GM15510 (cell line): ENCODE results near the gene XKR7.

Source experiments
- POLR2A ChIP-seq: IDR thresholded peaks from 3 replicates; pipeline ENCODE4 v1.6.1; 2011; ENCODE audit warnings: borderline replicate concordance; ENCODE audit not compliant: insufficient read length; ENCODE audit errors: extremely low read depth

XKR7 gene

DNA sequence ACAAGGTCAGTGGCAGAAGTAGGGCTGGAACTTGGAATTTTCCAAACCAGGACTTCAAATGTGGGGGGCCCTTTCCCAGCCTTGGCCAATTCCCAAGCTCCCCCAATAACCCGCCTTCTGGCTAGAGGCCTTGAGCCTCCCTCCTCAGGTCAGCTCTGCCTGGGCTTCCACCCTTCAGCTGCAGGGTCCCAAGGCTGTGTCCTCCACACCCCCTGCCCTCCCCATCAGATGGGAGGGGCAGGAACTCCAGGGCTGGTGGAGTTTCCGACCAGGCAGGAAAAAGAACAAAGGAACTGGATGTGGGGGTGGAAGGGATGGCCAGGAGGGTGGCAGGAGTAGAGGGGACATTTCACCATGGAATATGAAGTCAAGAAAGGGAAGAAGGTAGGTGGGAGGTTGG is 42.1 kb downstream of the XKR7 start, which contains the start of gene CCM2L:
CCM2L (plus strand) TSS at position 338 of the 400 bp plus-strand sequence; CDS start at position 355, 17 bp downstream.
- no peak for TF ChIP-seq POLR2A

DNA sequence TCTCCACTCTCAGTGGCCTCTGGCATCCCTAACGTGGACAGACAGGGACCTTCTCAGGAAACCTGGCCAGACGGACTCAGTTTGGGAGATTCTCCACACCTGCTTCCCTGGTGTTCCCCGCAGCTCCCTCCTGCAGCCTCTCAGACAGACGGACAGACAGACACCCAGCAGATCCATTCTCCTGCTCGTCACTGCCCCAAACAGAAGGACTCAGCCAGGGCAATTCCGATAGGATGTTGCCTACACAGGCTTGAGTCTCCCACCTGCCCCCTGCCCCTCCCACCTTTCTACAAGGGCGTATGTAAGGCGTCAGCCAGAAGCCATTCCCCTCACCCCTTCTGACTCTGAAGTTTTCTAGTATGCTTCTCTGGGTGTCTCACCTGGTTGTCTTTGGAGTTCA is 42.7 kb downstream of the XKR7 start:
- TF ChIP-seq POLR2A, result no peak

DNA sequence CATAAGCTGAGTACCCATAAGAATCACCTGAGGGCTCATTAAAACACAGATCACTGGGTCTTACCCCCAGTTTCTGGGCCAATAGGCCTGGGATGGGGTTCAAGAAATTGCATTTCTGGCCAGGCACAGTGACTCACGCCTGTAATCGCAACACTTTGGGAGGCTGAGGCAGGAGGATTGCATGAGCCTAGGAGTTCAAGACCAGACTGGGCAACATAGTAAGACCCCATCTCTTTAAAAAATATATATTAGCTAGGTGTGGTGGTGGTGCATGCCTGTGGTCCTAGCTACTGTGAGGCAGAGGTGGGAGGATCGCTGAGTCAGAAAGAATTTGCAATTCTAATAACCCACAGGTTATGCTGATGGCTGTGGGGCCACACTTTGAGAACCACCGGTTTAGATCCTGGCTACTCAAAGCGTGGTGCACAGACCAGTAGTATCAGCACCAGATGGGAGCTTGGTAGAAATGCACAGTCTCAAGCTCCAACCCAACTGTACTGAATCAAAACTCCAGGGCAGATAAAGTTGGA is 44.3 kb downstream of the XKR7 start:
- no peak for TF ChIP-seq POLR2A

DNA sequence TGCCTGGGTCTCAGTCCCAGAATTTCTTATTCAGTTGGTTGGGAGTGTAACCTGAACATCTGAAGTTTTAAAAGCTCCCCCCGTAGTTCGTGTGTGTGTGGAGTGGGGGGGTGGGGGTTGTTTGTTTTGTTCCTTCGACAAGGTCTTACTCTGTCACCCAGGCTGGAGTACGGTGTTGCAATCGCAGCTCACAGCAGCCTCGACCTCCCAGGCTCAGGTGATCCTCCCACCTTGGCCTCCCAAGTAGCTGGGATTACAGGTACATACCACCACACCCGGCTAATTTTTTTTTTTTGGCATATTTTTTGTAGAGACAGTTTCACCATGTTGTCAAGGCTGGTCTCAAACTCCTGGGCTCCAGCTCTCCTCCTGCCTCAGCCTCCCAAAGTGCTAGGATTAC is 45.4 kb downstream of the XKR7 start:
- TF ChIP-seq POLR2A, result no peak

DNA sequence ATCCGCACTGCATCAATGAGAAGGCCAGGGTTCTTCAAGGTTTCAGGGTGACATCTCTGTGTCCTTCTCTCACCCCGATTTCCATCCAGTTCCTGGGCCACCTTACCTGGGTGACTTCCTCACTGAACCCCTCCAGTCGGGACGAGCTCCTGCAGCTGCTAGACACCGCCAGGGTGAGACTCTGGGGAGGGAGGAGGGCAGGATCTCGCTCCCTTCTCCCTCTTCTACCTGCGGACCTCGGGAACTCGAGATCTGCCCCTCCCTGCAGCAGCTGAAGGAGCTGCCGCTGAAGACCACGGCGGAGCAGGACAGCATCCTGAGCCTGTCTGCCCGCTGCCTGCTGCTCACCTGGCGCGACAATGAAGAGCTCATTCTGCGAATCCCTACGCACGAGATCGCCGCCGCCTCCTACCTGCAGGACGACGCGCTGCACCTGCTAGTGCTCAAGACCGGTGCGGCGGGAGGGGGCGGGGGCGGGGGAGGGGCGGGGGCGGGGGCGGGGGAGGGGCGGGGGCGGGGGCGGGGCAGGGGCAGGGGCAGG is 49.8 kb downstream of the XKR7 start:
- TF ChIP-seq POLR2A, result no peak

DNA sequence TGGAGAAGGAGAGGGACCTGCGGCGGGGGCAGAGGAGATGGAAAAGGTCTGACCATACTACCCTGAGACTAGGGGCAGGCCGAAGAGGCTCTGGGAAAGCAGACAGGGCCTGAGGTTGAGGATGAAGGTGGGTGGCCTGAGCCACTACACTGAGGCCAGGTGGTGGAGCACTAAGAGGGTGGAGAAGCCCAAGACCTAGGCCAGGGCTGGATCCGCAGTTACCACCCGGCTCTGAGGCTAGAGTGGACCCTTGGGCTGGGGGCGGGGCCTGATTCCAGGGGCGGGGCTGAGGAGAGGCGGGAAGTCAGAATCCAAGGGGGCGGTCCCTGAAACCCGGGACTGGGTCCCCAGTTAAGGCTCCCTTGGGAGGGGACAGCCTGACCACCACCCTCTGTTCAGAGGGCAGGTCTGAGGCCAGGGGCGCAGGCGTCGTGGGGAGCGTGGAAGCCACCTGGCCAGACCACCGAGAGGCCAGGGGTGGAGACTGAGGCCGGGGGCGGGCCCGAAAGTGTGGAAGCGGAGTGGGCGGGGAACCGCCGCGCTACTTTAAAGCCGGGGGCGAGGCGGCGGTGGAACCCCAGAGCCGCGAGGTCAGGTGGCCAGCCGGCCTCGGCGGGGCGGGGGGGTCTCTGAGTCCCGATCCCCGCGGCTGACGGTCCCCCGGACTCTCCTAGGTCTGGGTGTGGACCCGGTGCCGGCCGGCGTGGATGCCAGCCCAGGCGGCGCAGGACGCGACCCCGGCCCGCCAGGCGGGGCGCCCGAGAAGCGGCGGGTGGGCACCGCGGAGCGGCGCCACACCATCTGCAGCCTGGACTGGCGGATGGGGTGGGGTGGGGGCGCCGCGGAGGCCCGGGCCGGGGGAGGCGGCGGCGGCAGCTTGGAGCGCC is 50.6 kb downstream of the XKR7 start:
- TF ChIP-seq POLR2A, result no peak

DNA sequence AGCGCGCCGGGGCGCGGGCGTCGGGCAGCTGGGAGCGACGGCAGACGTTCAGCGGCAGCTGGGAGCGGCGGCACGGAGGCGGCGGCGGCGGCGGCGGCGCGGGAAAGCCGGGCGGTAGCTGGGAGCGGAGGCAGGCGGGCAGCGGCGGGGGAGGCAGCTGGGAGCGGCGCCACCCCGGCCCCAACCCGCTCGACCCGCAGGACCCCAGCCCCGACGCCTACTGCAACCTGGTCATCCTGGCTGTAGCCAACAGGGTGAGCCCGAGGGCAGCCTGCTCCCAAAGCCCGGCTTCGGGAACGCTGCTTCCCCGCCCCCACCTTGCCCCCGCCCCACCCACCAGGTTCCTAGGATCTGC is 51.2 kb downstream of the XKR7 start:
- TF ChIP-seq POLR2A, result no peak

- TF ChIP-seq POLR2A, result no peak
Observed at GRCh38 chr20:32019563-32020463, 51.9 kb downstream of the XKR7 start.

GRCh38 chr20:32021091-32021490 is 53.1 kb downstream of the XKR7 start:
- TF ChIP-seq POLR2A, result no peak

- TF ChIP-seq POLR2A, result no peak
Observed at GRCh38 chr20:32024683-32025295, 56.8 kb downstream of the XKR7 start.

DNA sequence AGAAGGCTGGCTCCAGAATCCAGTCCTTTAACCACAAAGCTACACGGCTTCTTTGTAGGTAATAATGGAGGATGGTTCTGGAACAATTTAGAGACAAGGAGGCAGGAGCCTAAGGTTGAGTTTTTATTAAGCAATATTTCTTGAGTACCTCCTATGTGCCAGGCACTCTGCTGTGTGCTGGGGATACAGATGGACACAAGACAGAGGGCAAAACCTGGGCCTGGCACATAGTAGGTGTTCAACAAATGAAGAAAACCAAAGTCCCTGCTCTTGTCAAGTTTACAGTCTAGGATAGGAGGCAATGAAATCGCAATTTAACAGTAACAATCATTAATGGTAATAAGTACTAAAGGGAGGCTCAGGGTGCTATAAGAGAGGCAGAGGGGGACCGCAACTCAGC is 59.7 kb downstream of the XKR7 start:
- TF ChIP-seq POLR2A, result no peak

GRCh38 chr20:32028647-32029372 is 60.9 kb downstream of the XKR7 start:
- TF ChIP-seq POLR2A, result no peak

DNA sequence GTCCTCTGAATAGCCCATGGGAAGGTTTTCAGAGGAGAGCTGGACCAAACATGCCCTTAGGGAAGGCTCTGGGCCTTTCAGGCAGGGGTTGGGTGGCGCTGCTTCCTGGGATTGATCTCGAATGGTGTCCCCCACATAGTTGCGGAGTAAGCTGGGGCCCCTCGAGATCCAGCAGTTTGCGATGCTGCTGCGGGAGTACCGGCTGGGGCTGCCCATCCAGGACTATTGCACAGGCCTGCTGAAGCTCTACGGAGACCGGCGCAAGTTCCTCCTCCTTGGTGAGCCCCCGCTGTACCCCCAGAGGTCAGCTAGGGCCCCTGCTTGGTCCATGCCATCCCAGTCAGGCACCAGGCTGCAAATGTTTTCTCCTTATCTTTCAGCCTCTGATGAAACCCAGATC is 61.6 kb downstream of the XKR7 start:
- no peak for TF ChIP-seq POLR2A
